Measurements from ENCODE around the gene POLD3. TPM values are rescaled to one million over a fixed set of nuclear protein-coding genes. Genes with fewer than 3 reads are reported as not detected.
A peak's percentile ranks its signal among the peaks of the same experiment; 100 is the strongest.

Gene POLD3
- polyA plus RNA-seq, 2 of the 4 experiments (the other 2 are of a cell fraction): 20.7 to 36.3 TPM

GRCh38 chr11:74557526-74557925 lies 34.9 kb upstream of the POLD3 start:
- H3K4me3 ChIP-seq: no peak overlapping the region
- peaks cover 9% of the 10 kb centered on the region for H3K4me1 ChIP-seq
- DNase-seq (ENCODE audit: low read depth in 1 of 2, low spot score in 1 of 2) (no peak), ATAC-seq (no peak), FAIRE-seq (no peak)
- TF ChIP-seq ZSCAN20 (CRISPR knock-in tag; IDR thresholded peaks at IDR 0.05): no peak
- no peak for TF ChIP-seq JUNB (IDR thresholded peaks at IDR 0.05)
- TF ChIP-seq ZNF302 (CRISPR knock-in tag; IDR thresholded peaks at IDR 0.05): no peak
- TF ChIP-seq CTCF (IDR thresholded peaks at IDR 0.05): no peak
- TF ChIP-seq HEYL (CRISPR knock-in tag; IDR thresholded peaks at IDR 0.05): no peak
- TF ChIP-seq ZFP36 (IDR thresholded peaks at IDR 0.05; ENCODE audit: borderline replicate concordance, partially characterized antibody): no peak
- TF ChIP-seq ATOH8 (CRISPR knock-in tag; IDR thresholded peaks at IDR 0.05; ENCODE audit: low read depth): no peak
- TF ChIP-seq MAX (IDR thresholded peaks at IDR 0.05): no peak
- TF ChIP-seq BCL3 (IDR thresholded peaks at IDR 0.05): no peak
- no peak for TF ChIP-seq FOXS1 (CRISPR knock-in tag; IDR thresholded peaks at IDR 0.05)
- TF ChIP-seq FOSB (CRISPR knock-in tag; IDR thresholded peaks at IDR 0.05): no peak
- no peak for TF ChIP-seq HOXB5 (CRISPR knock-in tag; IDR thresholded peaks at IDR 0.05)
- ChIA-PET CTCF (interaction anchor here (0.6 to 4.5 kb wide), 4 partner anchors 14 to 581 kb away, joined by 3 to 24 read pairs (median 4); no protein-coding TSS in a partner anchor), POLR2A (no interaction called here)
- H3K27ac ChIP-seq: no peak overlapping the region
- WGBS (ENCODE audit: missing lambda C conversion rate): 80% methylated on average over 3 of the region's 3 CpGs
- no peak overlapping the region for H3K4me2 ChIP-seq
- peaks cover 18% of the 10 kb centered on the region; the same call in 2 of the 3 replicates for H3K9me3 ChIP-seq

GRCh38 chr11:74559110-74559933 lies 33.1 kb upstream of the POLD3 start:
- 47% methylated on average over 7 of the region's 7 CpGs for WGBS (ENCODE audit: missing lambda C conversion rate)
- peaks cover 18% of the 10 kb centered on the region; the same call in 2 of the 3 replicates for H3K9me3 ChIP-seq
- ChIA-PET CTCF (interaction anchor here (1.3 to 4.5 kb wide), 4 partner anchors 11 to 110 kb away, joined by 3 to 26 read pairs (median 15); no protein-coding TSS in a partner anchor), POLR2A (no interaction called here)
- peak; percentile 34 to 48; a peak in 3 of 6 replicates for ATAC-seq
- H3K4me2 ChIP-seq: peak overlapping the region; percentile 36
- H3K4me1 ChIP-seq: peaks cover 9% of the 10 kb centered on the region
- no peak for FAIRE-seq
- no peak for DNase-seq (ENCODE audit: low read depth in 1 of 2, low spot score in 1 of 2)
- no peak overlapping the region for H3K4me3 ChIP-seq
- no peak for TF ChIP-seq NPAS2 (CRISPR knock-in tag; IDR thresholded peaks at IDR 0.05; ENCODE audit: borderline replicate concordance)
- no peak for TF ChIP-seq USF2 (IDR thresholded peaks at IDR 0.05)
- TF ChIP-seq TP53 (CRISPR knock-in tag; IDR thresholded peaks at IDR 0.05): no peak
- TF ChIP-seq RARB (CRISPR knock-in tag; IDR thresholded peaks at IDR 0.05): no peak
- no peak for TF ChIP-seq KDM5A (IDR thresholded peaks at IDR 0.05)
- no peak for TF ChIP-seq ELK1 (IDR thresholded peaks at IDR 0.05; ENCODE audit: low read depth, low read length)
- no peak for TF ChIP-seq NFE2L2 (conservative IDR thresholded peaks at IDR 0.05; ENCODE audit: low read length)
- TF ChIP-seq JUN (IDR thresholded peaks at IDR 0.05): no peak
- no peak for TF ChIP-seq NR3C1 (IDR thresholded peaks at IDR 0.05)
- TF ChIP-seq PHF8 (IDR thresholded peaks at IDR 0.05; ENCODE audit: borderline replicate concordance, low read depth): no peak
- no peak for TF ChIP-seq RFX5 (IDR thresholded peaks at IDR 0.05)
- no peak for TF ChIP-seq EP300 (IDR thresholded peaks at IDR 0.05)
- no peak for TF ChIP-seq HMGXB4 (CRISPR knock-in tag; IDR thresholded peaks at IDR 0.05; ENCODE audit: borderline replicate concordance)
- no peak for TF ChIP-seq CBX8 (IDR thresholded peaks at IDR 0.05)
- TF ChIP-seq TFCP2L1 (CRISPR knock-in tag; IDR thresholded peaks at IDR 0.05): no peak
- no peak for TF ChIP-seq RCOR1 (IDR thresholded peaks at IDR 0.05; ENCODE audit: low read depth, low read length)
- no peak for TF ChIP-seq ZNF302 (CRISPR knock-in tag; IDR thresholded peaks at IDR 0.05)
- H3K27ac ChIP-seq: peak overlapping the region in 1 of 2 experiments; percentile 37; a peak in 3 of 6 replicates

Data from A549 (cell line).